GM19468 (cell line): ENCODE measurements around the gene GTF3C4.

Source experiments
- ATAC-seq: cut with Tn5 transposase; IDR thresholded peaks from one replicate; pipeline ENCODE4 v1.9.1; 2021; ENCODE audit warnings: mild to moderate bottlenecking, moderate library complexity, moderate number of reproducible peaks; ENCODE audit not compliant: unreplicated experiment; ENCODE audit errors: extremely low read depth

The GTF3C4 gene

DNA sequence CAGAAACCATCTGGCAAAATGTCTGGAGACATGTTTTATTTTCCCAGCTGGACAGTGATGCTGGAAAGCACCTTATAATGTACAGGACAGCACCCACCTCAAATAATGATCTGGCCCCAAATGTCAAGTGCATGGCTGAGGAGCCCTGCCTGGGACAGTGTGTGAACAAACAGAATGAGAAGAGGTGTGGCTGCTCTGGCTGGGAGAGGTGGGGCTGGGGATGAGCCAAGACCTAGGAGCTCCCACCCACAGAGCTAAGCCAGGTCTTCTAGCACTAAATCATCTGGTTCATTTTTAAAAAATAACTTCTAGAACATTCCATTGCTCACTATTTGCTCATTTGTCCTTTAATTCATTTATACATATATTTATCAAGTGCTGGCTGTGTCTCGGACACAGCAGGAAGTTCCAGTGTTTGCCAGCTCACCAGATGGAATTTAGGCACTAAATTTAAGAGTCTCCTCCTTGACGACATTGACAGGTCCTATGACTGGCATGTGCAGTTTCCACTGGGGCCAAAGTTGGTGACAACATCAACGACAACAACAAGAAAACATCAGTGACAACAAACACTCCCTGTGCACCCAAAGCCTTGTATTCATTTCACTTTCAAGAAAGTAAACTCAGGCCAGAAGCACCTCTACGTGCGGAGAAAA, 59.1 kb downstream of the GTF3C4 start:
- no peak for ATAC-seq

DNA sequence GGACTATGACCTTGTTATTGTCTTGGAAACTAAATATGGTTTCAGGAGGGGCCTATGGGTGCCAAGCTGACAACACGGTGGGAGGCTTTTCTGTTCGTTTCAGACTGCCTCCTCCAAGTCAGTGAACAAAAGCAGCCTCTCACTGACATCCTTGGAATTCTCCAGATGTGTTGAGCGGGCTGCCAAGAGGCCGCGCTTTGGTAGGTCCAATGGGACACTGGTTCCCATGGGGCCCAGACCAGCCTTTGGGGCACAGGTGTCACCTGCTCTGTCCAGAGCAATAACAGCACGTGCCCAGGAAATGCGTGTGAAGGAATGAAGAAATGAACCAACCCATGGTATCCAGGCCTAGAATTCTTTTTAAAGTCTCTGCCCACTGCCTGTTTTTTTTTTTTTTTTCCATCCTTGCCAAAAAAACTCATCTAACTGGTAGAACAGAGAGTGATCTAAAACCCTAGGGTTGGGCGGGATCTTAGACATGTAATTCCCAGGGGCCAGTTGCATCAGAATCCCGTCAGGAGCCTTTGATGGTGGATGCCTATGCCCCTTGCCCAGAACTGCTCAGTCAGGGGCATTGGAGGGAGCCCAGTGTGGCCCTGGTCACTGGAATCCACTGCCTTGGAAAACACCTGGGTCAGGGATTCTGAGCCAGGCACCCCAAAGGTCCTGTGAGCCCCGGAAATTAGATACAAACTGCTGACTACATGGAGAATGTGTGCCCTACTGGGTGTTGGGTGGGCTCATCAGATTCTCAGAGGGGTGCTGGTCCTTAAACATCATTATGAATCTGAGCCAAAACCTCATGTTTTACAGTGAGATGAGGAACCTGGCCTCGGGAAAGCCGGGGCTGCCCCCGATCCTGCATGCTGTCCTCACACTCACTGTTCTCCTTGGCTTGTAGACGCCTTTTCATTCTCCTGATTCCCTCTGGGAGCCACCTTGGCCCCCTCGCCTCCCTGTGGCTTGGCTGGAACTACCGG, 60.1 kb downstream of the GTF3C4 start:
- no peak for ATAC-seq

DNA sequence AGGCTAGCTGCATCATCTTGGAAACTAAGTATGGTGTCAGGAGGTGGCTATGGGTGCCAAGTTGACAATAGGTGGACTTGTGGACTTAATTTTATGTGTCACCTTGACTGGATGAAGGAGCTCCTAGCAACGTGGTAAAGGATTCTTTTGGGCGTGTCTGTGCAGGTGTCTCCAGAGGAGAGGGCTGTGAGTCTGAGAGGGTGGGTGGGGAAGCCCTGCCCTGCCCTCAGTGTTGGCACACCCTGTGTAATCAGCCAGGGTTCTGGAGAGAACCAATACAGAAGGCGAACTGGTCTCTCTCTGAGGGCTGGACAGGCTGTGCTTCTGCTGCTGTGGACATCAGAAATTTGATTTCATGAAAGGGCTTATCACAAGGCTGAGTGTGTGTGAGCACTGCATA, 61.0 kb downstream of the GTF3C4 start:
- ATAC-seq = no peak

DNA sequence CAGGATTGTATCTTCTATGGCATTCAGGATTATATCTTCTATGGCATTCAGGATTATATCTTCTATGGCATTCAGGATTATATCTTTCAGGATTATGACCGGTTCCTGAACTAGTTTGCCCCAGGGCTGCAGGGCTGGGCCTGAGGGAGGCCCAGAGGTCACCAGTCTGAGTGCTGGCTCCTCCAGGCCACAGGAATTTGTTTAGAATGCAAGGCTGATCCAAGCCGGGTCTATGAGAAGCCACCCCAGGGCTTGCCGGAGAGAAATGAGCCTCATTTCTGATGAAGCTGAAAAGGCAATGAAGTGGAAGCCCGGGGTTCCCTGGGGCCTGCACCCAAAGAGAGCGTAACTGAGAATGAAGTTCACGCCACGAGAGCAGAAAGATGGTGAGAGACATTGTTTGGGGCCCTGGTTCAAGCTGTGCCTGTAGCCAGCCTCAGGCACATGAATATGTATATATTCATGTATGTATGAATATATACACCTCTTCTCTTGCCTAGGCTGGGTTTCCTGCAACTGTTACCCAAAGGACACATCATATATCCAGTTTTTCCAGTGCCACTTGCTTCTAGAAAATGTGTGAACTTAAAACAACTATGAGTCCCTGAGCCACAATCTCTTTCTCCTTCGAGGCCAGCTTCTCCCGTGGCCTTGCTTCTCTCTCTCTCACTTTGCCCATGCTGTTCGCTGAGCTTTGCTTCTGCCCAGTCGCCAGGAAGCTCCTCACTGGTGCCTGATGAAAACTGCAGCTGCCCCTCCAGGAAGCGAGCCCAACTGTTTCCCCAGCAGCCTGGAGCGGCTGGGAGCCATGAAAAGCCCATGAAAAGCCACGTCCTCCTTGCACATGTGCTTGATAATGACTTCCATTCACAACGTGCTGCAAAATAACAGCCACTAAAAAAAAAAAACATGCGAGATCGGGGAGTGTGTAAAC, 62.3 kb downstream of the GTF3C4 start:
- ATAC-seq = no peak

DNA sequence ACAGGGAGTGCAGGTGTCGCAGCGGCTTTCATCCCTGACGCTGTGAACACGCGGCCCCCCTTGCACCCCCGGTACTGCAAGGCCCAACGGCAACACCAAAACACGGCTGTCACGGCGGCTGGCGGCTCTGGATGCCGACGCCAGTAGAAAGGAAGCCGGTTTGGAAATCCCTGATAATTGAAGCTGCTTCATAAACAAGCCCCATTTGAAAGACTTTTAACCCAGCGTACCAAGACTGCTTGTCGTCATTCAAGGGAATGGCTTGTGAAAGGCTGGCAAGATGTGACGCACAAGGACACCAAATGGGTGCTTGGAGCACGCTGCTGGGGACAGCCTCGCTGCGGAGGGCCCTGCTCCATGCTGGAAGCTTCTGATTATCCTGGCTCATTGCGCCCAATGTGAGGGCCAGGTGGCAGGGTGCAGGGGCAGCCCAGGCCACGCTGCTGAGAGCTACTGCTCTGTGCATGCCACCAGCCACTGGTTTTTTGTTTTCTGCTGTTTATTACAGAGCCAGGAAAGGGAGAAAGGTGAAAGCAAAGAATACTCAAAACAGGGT, 63.1 kb downstream of the GTF3C4 start:
- no peak for ATAC-seq

DNA sequence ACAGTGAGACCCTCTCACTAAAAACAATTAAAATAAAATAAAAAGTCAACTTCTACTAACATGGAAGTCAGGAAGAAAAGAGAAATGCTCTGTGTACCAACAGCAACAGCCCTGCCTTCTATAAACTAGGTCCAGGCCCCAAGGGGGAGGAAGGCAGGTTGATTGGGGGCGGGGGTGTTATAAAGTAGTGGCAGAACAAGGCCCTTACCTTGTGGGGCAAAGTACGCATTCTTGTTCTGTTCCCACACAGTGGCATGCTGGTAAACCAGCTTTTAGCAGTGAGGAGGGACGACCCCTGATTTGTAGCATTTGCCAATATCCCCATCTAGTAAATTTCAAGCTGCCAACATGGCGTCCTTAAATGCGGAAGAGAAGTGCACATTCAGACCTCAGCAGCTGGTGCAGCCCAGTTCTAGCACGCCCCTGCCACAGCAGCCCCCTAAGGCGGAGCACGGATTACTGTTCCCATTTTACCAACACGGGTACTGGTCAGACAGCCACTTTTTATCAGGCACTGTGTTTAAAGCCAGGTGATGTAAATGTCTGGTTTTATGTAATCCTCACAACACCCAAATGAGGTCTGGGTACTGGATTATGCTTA, 69.5 kb downstream of the GTF3C4 start:
- no peak for ATAC-seq

DNA sequence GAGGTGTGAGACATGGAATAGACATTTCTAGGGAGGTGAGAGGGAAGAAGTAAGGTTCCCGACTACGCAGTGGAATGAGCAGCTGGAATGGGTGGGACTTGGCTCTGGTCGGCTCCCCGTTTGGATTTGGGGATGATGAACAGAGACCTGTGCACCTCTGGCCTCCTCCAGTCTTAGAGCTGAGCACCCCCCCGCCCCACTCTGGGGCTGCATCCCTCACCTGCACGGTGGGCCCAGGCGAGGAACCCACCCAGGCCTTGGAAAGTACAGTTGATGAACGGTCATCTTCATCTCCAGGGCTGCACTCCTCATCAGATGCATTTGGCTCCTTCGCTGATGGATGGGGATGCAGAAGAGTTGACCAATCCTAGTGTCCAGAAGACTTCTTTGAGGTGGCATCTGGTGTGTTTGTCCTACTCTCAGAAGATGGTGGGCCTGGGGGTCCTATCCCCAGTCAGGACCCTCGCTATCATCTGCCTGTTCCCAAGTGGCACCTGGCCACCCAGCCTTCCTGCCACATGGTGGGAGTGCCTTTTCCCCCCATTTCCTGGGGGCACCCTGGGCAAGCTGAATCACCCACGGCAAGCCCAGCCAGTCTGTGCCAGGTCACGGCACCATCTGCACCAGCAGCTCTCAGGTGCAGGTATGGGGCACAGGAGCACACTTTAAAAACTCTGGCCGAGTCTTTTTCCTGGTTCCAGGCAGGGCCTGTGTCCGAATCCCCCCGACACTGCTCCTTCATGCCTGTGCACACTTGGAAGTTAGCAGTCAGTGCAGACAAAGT, 70.5 kb downstream of the GTF3C4 start:
- ATAC-seq = no peak

DNA sequence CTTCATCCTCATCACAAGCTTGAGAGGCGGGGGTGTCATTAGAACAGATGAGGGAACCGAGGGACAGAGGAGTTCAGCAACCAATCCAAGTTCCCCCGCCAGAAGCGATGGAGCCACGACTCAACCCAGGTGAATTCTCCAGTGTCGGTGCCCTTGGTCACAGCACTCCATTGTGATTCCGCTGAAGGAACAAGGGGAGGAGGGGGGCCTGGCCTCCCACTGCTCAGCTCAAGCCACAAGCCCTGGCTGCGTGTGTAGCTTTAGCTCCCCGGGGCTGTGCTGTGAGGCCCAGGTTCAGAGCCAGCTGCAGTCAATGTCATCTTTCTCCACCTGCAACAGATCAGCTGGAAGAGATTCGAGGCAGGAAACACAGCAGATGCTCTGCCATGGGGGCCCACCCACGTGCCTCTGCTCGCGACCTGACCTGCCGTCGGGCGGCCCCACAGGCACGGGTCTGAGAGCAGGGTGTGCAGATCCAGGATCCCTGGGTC, 72.6 kb downstream of the GTF3C4 start:
- ATAC-seq = no peak

DNA sequence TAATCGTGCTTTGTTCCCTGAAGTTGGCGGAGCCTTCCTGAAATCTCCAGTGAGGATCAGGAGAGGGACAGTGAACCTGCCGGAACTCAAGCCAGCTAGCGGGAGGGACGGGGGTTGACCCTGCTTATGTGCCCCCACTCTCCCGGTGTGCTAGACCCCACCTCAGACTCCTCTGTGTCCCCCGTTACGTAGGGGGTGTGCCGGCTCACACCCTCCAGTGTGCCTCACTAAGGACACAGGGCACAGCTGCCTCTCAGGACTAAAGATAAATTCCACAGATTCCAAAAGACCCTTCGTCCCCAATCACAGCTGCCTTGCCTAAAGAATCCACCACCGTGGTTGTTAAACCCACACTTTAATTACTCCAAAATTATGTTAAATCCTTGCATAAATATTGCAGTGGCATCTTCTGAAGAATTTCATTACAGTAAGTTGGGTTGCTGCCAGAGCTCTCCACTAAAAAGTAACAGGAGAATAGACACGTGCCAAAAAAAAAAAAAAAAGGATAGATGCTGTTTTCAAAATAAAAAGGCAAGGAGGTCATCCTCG, 73.7 kb downstream of the GTF3C4 start:
- no peak for ATAC-seq
